ENCODE results near the gene MARCO. TPM values are rescaled to one million over a fixed set of nuclear protein-coding genes. Genes with fewer than 3 reads are reported as not detected.

MARCO gene
- total and polyA plus RNA-seq, 10 of the 15 experiments (the other 5 are each of a cell fraction or from before 2014, with no cell fraction given) = 0.13 to 0.67 (median 0.32) TPM; not detected in 5

GRCh38 chr2:118936306-118936705 lies 5.7 kb upstream of the MARCO start:
- Histone ChIP-seq H2AFZ (ENCODE audit: control insufficient read depth, low read depth, low read length) (no peak overlapping the region), H3K4me2 (ENCODE audit: control insufficient read depth, insufficient read depth) (no peak overlapping the region), H4K20me1 (ENCODE audit: control insufficient read depth, insufficient read depth) (no peaks in the 10 kb centered on the region), H3K79me2 (ENCODE audit: control insufficient read depth, insufficient read depth, low read length) (no peaks in the 10 kb centered on the region), H3K27me3 (replicated peaks in 1 of 2; ENCODE audit: control insufficient read depth in 2 of 2, insufficient read depth in 2 of 2, low read length in 1 of 2) (no peaks in the 10 kb centered on the region), H3K36me3 (ENCODE audit: control insufficient read depth in 2 of 2, insufficient read depth in 2 of 2, low read length in 1 of 2) (no peaks in the 10 kb centered on the region), H3K9me3 (replicated peaks; ENCODE audit: control insufficient read depth, insufficient read depth, low read length) (no peaks in the 10 kb centered on the region; the same call in 2 of the 3 replicates), H3K4me3 (no peak overlapping the region), H3K4me1 (ENCODE audit: control insufficient read depth, insufficient read depth, low read length) (no peaks in the 10 kb centered on the region), H3K9ac (ENCODE audit: control insufficient read depth, insufficient read depth, low read length) (no peak overlapping the region), H3K27ac (ENCODE audit: control insufficient read depth, insufficient read depth) (no peak overlapping the region)
- ChIA-PET SMC1A (ENCODE audit: uncharacterized antibody, unreplicated experiment) (no interaction called here), CTCF (no interaction called here), POLR2A (no interaction called here), RAD21 (ENCODE audit: unreplicated experiment) (no interaction called here)
- ATAC-seq (no peak), FAIRE-seq (no peak), DNase-seq (ENCODE audit: low read depth, low spot score) (no peak)
- no TSS peak for BruUV-seq (replicated peaks)
- in situ Hi-C loops (cut with MboI) (no loop called here), intact Hi-C loops (cut with micrococcal nuclease; ENCODE audit: unreplicated experiment) (no loop called here)
- no peak for TF ChIP-seq MYC (IDR thresholded peaks at IDR 0.05; ENCODE audit: insufficient read depth, insufficient read length, insufficient replicate concordance, low read length, severe bottlenecking)
- no peak for TF ChIP-seq ATF7 (IDR thresholded peaks at IDR 0.05; ENCODE audit: low read depth)
- TF ChIP-seq STAT1 (conservative IDR thresholded peaks at IDR 0.05) = no peak
- no peak for TF ChIP-seq POU2F2 (IDR thresholded peaks at IDR 0.05; ENCODE audit: borderline replicate concordance, low read depth, low read length)
- no peak for TF ChIP-seq ZNF274 (IDR thresholded peaks at IDR 0.05; ENCODE audit: insufficient read depth, insufficient read length)
- TF ChIP-seq RAD21 (IDR thresholded peaks at IDR 0.05; ENCODE audit: insufficient read depth, low read depth, low read length) = no peak
- no peak for TF ChIP-seq TARDBP (IDR thresholded peaks at IDR 0.05; ENCODE audit: borderline replicate concordance)
- TF ChIP-seq GATAD2B (conservative IDR thresholded peaks at IDR 0.05; ENCODE audit: low read depth) = no peak
- TF ChIP-seq NFYB (IDR thresholded peaks at IDR 0.05; ENCODE audit: insufficient read depth, low read depth, low read length) = no peak
- no peak for TF ChIP-seq CTCF (IDR thresholded peaks at IDR 0.05 in 2 of 3, conservative IDR thresholded peaks at IDR 0.05 in 1 of 3; ENCODE audit: control insufficient read depth in 2 of 3, extremely low read depth in 1 of 3, insufficient read depth in 1 of 3, low read depth in 3 of 3, low read length in 3 of 3)
- TF ChIP-seq RB1 (IDR thresholded peaks at IDR 0.05; ENCODE audit: borderline replicate concordance) = no peak
- no peak for TF ChIP-seq ETV6 (conservative IDR thresholded peaks at IDR 0.05 in 1 of 2, IDR thresholded peaks at IDR 0.05 in 1 of 2; ENCODE audit: borderline replicate concordance in 1 of 2, low read depth in 1 of 2)
- TF ChIP-seq PKNOX1 (IDR thresholded peaks at IDR 0.05) = no peak
- no peak for TF ChIP-seq MTA2 (IDR thresholded peaks at IDR 0.05; ENCODE audit: low read depth)
- TF ChIP-seq FOXM1 (IDR thresholded peaks at IDR 0.05; ENCODE audit: low read depth, low read length) = no peak
- TF ChIP-seq RELA (IDR thresholded peaks at IDR 0.05; ENCODE audit: borderline replicate concordance, partially characterized antibody) = no peak
- TF ChIP-seq ZBTB33 (IDR thresholded peaks at IDR 0.05) = no peak
- TF ChIP-seq SIX5 (IDR thresholded peaks at IDR 0.05; ENCODE audit: low read depth, low read length, severe bottlenecking) = no peak
- whole genome bisulfite sequencing (ENCODE audit: insufficient coverage, insufficient replicate concordance, low lambda C conversion rate, missing lambda C conversion rate) = 3% methylated on average over 2 of the region's 2 CpGs
